HepG2 (cell line): ENCODE measurements around the gene SRSF7. TPM values are rescaled to one million over a fixed set of nuclear protein-coding genes. Genes with fewer than 3 reads are reported as not detected.

Source experiments
- AKNA ChIP-seq: sonication (generic); formaldehyde crosslinking; IDR thresholded peaks from 2 replicates; pipeline ENCODE4 v1.4.0; 2020; ENCODE audit warnings: missing genetic modification reagents, borderline replicate concordance
- ATF1 ChIP-seq: IDR thresholded peaks from 2 replicates; pipeline ENCODE4 v1.6.1; 2016; ENCODE audit warnings: mild to moderate bottlenecking, control low read depth
- ATF7 ChIP-seq, 2 experiments: fragments of 450-650 bp in 1 of 2; sonication (generic) in 1 of 2; formaldehyde crosslinking in 1 of 2; IDR thresholded peaks; 2 replicates each; pipeline versions ENCODE4 v1.4.0 to v1.6.1; 2016 to 2020; ENCODE audit warnings: antibody characterized with exemption in 1 of 2, mild to moderate bottlenecking in 1 of 2, missing genetic modification reagents in 1 of 2
- CEBPB ChIP-seq: IDR thresholded peaks from 2 replicates; pipeline ENCODE4 v1.6.1; 2011; ENCODE audit warnings: low read depth, low read length, improper control_type of control experiment, borderline replicate concordance
- GABPB1 ChIP-seq: IDR thresholded peaks from 2 replicates; pipeline ENCODE4 v1.6.1; 2016; ENCODE audit warnings: mild to moderate bottlenecking, missing genetic modification reagents, moderate library complexity, missing compliant biosample characterization
- HOMEZ ChIP-seq: IDR thresholded peaks from 2 replicates; pipeline ENCODE4 v1.6.1; 2016; ENCODE audit warnings: low read depth
- PBX2 ChIP-seq: IDR thresholded peaks from 2 replicates; pipeline ENCODE4 v1.6.1; 2016; ENCODE audit warnings: control low read depth
- PITX1 ChIP-seq: sonication (generic); formaldehyde crosslinking; IDR thresholded peaks from 2 replicates; pipeline ENCODE4 v1.5.1; 2020; ENCODE audit warnings: mild to moderate bottlenecking, missing genetic modification reagents
- SIX1 ChIP-seq: sonication (generic); formaldehyde crosslinking; IDR thresholded peaks from 2 replicates; pipeline ENCODE4 v1.4.0; 2020; ENCODE audit warnings: missing genetic modification reagents, borderline replicate concordance
- TBX2 ChIP-seq: sonication (generic); formaldehyde crosslinking; IDR thresholded peaks from 2 replicates; pipeline ENCODE4 v1.5.0; 2020; ENCODE audit warnings: missing genetic modification reagents, mild to moderate bottlenecking, borderline replicate concordance
- TCF7L2 ChIP-seq: IDR thresholded peaks from 2 replicates; pipeline ENCODE4 v1.6.1; 2011; ENCODE audit warnings: mild to moderate bottlenecking, low read depth, low read length, moderate library complexity
- UBTF ChIP-seq: sonication (generic); formaldehyde crosslinking; IDR thresholded peaks from 2 replicates; pipeline ENCODE4 v1.4.0; 2020; ENCODE audit warnings: mild to moderate bottlenecking, missing genetic modification reagents
- ZBTB3 ChIP-seq: sonication (generic); formaldehyde crosslinking; IDR thresholded peaks from 2 replicates; pipeline ENCODE4 v1.4.0; 2020; ENCODE audit warnings: low read depth, mild to moderate bottlenecking, moderate library complexity, missing genetic modification reagents, borderline replicate concordance
- ZMYM3 ChIP-seq: sonication (generic); formaldehyde crosslinking; IDR thresholded peaks from 2 replicates; pipeline ENCODE4 v1.5.1; 2020; ENCODE audit warnings: mild to moderate bottlenecking, missing genetic modification reagents
- ZMYM4 ChIP-seq: sonication (generic); formaldehyde crosslinking; IDR thresholded peaks from 2 replicates; pipeline ENCODE4 v1.8.1; 2023; ENCODE audit warnings: mild to moderate bottlenecking, missing genetic modification reagents
- ZNF205 ChIP-seq: IDR thresholded peaks from 2 replicates; pipeline ENCODE4 v1.6.1; 2018; ENCODE audit warnings: missing biosample characterization, missing genetic modification reagents
- ZNF446 ChIP-seq: sonication (generic); formaldehyde crosslinking; IDR thresholded peaks from 2 replicates; pipeline ENCODE4 v1.5.0; 2020; ENCODE audit warnings: mild to moderate bottlenecking, missing genetic modification reagents
- ZNF644 ChIP-seq: IDR thresholded peaks from 2 replicates; pipeline ENCODE4 v1.6.1; 2016; ENCODE audit warnings: low read depth
- polyA plus RNA-seq, 8 experiments: library from polyadenylated mRNA; depleted of rRNA in 3 of 8; stranded (reverse) in 7 of 8; unstranded in 1 of 8; fragments of >200 nt; fragmentation: Illumina TruSeq in 4 of 8; extraction: Trizol in 4 of 8; gene quantifications; 2 replicates each; pipeline versions ENCODE4 v1.2.1 to v1.2.3, GENCODE V29; 2011 to 2016; ENCODE audit warnings: low read depth in 4 of 8, missing spikeins in 1 of 8, mixed read lengths in 1 of 8; ENCODE audit not compliant: insufficient read depth in 1 of 8
- total RNA-seq, 5 experiments: library from RNA; depleted of rRNA; stranded (reverse); fragments of >200 nt; fragmentation: Illumina TruSeq; extraction: Trizol; gene quantifications; 2 replicates each; pipeline ENCODE4 v1.2.3, GENCODE V29; 2016; ENCODE audit warnings: low read depth in 1 of 5

The SRSF7 gene
- total and polyA plus RNA-seq, 2 of the 13 experiments (the other 11 are each of a cell fraction or from before 2014, with no cell fraction given) = 172 to 275 TPM

- no peak for TF ChIP-seq AKNA (CRISPR knock-in tag)
- peak; percentile 72; the same call in 1 of the 2 replicates for TF ChIP-seq ZNF644 (CRISPR knock-in tag)
- TF ChIP-seq PBX2 = no peak
- peak; percentile 56; the same call in 1 of the 2 replicates for TF ChIP-seq PITX1 (CRISPR knock-in tag)
- peak; percentile 64 for TF ChIP-seq ZMYM4
- no peak for TF ChIP-seq GABPB1 (CRISPR knock-in tag)
- TF ChIP-seq UBTF = 0 out of 2 replicates have a peak, but pooled peaks have one; percentile 40
- TF ChIP-seq ZBTB3 = peak; percentile 93
- TF ChIP-seq HOMEZ (CRISPR knock-in tag) = peak; percentile 41; the same call in 1 of the 2 replicates
- TF ChIP-seq ATF1 (CRISPR knock-in tag) = 0 out of 2 replicates have a peak, but pooled peaks have one; percentile 21
- TF ChIP-seq ZNF205 (CRISPR knock-in tag) = no peak
- no peak for TF ChIP-seq TCF7L2
- peak; percentile 39; the same call in 1 of the 2 replicates for TF ChIP-seq ZMYM3 (CRISPR knock-in tag)
- TF ChIP-seq TBX2 = peak; percentile 19; the same call in 1 of the 2 replicates
- TF ChIP-seq ZNF446 = 0 out of 2 replicates have a peak, but pooled peaks have one; percentile 32
- peak; percentile 33; the same call in 1 of the 2 replicates for TF ChIP-seq CEBPB
- TF ChIP-seq ATF7 (IDR thresholded peaks at IDR 0.05) = peak; percentile 82
- no peak for TF ChIP-seq ATF7 (CRISPR knock-in tag; IDR thresholded peaks at IDR 0.05)
- 0 out of 2 replicates have a peak, but pooled peaks have one; percentile 19 for TF ChIP-seq SIX1 (CRISPR knock-in tag)
Measured at GRCh38 chr2:38733300-38733971, 17.7 kb downstream of the SRSF7 start (continued).
